Kidney epithelial cell (primary cell): ENCODE data around the gene GJB1. TPM values are rescaled to one million over a fixed set of nuclear protein-coding genes. Genes with fewer than 3 reads are reported as not detected.

ENCODE experiments used
- DNase-seq: peaks from one replicate; pipeline ENCODE4 v3.0.0-alpha.2; 2010; ENCODE audit warnings: low read depth
- H3K27me3 ChIP-seq: 2 replicates; pipeline ENCODE4 v1.6.0; 2011; ENCODE audit warnings: low read length; ENCODE audit not compliant: control insufficient read depth, insufficient read depth
- H3K36me3 ChIP-seq: 2 replicates; pipeline ENCODE4 v1.5.1; 2011; ENCODE audit warnings: low read length; ENCODE audit not compliant: control insufficient read depth, insufficient read depth
- H3K4me3 ChIP-seq: 2 replicates; pipeline ENCODE4 v1.5.1; 2011; ENCODE audit warnings: low read depth, mild to moderate bottlenecking, control low read depth, low read length
- total RNA-seq: library from RNA; depleted of rRNA; stranded (reverse); fragments of >200 nt; gene quantifications from 2 replicates; pipeline ENCODE4 v1.2.3, GENCODE V29; 2015
- TF ChIP-seq, protein P1 (sequence below): IDR thresholded peaks from 2 replicates; pipeline ENCODE4 v1.5.1; 2011; ENCODE audit warnings: mild to moderate bottlenecking, moderate library complexity, low read length, control low read depth, inconsistent platforms; ENCODE audit not compliant: insufficient read depth, poor library complexity, severe bottlenecking

The GJB1 gene
- total RNA-seq, 1 donor from 2014 or later = not detected

DNA sequence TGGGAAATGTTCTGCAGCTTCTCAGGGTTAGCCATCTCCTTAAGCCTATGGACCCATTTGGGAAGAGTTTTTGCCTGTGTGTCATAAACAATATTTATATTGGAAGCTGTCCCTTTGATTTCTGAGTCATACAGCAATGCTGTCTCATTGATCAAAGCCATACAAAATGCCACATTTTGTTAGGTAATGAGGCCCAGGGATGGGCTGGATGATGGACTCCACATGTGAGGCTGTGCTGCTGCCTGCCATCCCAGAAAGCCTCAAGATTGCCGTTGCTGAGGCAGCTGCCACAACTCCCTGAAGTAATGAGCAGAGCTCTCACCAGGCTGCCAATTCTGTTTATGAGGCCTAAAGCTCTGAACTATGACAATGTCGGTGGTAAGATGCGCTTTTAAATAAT lies 12.2 kb upstream of the GJB1 start:
- H3K4me3 ChIP-seq = no peak overlapping the region
- no peak for DNase-seq
- TF ChIP-seq, protein P1, sequence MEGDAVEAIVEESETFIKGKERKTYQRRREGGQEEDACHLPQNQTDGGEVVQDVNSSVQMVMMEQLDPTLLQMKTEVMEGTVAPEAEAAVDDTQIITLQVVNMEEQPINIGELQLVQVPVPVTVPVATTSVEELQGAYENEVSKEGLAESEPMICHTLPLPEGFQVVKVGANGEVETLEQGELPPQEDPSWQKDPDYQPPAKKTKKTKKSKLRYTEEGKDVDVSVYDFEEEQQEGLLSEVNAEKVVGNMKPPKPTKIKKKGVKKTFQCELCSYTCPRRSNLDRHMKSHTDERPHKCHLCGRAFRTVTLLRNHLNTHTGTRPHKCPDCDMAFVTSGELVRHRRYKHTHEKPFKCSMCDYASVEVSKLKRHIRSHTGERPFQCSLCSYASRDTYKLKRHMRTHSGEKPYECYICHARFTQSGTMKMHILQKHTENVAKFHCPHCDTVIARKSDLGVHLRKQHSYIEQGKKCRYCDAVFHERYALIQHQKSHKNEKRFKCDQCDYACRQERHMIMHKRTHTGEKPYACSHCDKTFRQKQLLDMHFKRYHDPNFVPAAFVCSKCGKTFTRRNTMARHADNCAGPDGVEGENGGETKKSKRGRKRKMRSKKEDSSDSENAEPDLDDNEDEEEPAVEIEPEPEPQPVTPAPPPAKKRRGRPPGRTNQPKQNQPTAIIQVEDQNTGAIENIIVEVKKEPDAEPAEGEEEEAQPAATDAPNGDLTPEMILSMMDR = no peak
- no peaks in the 10 kb centered on the region for H3K36me3 ChIP-seq
- no peaks in the 10 kb centered on the region for H3K27me3 ChIP-seq

- Histone ChIP-seq H3K27me3 (no peaks in the 10 kb centered on the region), H3K36me3 (no peaks in the 10 kb centered on the region), H3K4me3 (no peak overlapping the region)
- TF ChIP-seq, protein P1 = no peak
- no peak for DNase-seq
These were observed 10.5 kb upstream of the GJB1 start for GRCh38 chrX:71212536-71212935.

- TF ChIP-seq, protein P1 = no peak
These were observed 8.9 kb upstream of the GJB1 start for GRCh38 chrX:71214152-71214551.

DNA sequence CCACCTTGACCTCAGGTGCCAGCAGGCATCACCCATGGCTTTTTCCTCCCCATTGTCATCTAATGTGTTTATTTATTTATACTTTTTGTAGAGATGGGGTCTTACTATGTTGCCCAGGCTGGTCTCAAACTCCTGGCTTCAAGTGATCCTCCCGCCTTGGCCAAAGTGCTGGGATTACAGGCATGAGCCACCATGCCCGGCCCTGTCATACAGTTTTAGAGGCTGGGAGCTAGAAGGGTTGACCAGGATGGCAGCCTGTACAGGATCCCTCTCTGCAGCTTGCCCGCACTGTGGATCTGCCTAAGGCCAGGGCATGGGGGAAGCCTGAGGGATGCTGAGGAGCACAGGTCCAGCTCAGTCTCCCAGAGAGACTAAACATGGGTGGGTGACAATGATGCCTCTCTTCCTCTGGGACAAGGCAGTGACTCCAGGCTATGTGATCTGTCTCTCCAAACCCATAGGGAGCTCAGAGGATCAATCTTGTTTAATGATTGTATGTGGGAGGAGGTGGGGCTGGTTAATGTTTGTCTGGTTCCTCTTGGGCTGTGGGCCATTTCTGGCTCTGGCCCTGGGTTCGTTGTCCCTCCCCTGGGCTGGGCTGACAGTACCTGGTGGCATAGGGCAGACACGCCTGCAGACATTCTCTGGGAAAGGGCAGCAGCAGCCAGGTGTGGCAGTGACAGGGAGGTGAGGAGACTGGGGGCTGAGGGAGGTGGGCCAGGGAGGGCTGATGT lies 8.3 kb upstream of the GJB1 start:
- no peaks in the 10 kb centered on the region for H3K36me3 ChIP-seq
- no peaks in the 10 kb centered on the region for H3K27me3 ChIP-seq
- no peak for DNase-seq
- TF ChIP-seq, protein P1 = no peak
- no peak overlapping the region for H3K4me3 ChIP-seq

More at GRCh38 chrX:71214152-71214551, 8.9 kb upstream of the GJB1 start:
- Histone ChIP-seq H3K27me3 (no peaks in the 10 kb centered on the region), H3K4me3 (no peak overlapping the region), H3K36me3 (no peaks in the 10 kb centered on the region)
- DNase-seq = no peak

DNA sequence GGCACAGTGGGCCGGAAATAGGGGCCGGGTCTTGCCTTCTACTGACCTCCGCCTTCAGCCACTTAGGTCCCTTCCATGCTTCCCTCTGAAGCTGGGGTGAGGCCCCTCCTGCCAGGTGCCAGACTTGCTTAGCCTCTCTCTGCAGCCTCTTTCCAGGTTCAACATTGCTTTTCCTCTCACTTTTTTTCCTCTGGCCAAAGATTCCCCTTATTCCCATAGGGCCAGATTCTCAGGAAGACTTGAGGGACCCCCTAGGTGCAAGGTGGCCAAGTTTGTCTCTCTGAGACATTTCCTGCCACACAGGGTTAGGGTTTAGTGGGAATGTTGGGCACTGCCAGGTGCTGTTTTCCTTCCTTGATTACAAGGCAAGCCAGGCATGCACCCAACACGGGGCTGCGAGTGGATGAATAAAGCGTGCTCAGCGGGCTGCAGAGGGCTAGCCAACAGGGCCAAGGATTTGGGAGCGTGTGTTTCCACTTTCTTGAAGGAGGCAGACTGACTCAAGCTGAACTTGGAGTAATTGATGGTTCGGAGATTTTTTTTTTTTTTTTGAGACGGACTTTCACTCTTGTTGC lies 7.6 kb upstream of the GJB1 start:
- Histone ChIP-seq H3K36me3 (no peaks in the 10 kb centered on the region), H3K27me3 (no peaks in the 10 kb centered on the region), H3K4me3 (no peak overlapping the region)
- TF ChIP-seq, protein P1 = no peak
- DNase-seq = no peak
